ENCODE data around the gene TMEM52B.
"Not testable (repeated sequence)": the region's sequence is repeated elsewhere in the genome, so short reads cannot be mapped to it uniquely, and the experiment has no call there.

TMEM52B gene

GRCh38 chr12:10196210-10196609 lies 17.4 kb downstream of the TMEM52B start:
- Histone ChIP-seq H3K9ac (ENCODE audit: low read length) (no peak overlapping the region), H3K9me3 (ENCODE audit: control insufficient read depth, low read depth, low read length) (no peaks in the 10 kb centered on the region), H3K27me3 (ENCODE audit: control insufficient read depth, insufficient read depth, low read length) (no peaks in the 10 kb centered on the region), H3K4me3 (ENCODE audit: low read length) (no peak overlapping the region), H3K36me3 (ENCODE audit: control insufficient read depth, low read depth, low read length) (no peaks in the 10 kb centered on the region), H3K27ac (ENCODE audit: low read length) (no peak overlapping the region), H3K4me1 (ENCODE audit: control insufficient read depth, low read depth, low read length) (peaks cover 6% of the 10 kb centered on the region)

- no peaks in the 10 kb centered on the region for H3K27me3 ChIP-seq (ENCODE audit: control insufficient read depth, insufficient read depth, low read length)
- H3K9ac ChIP-seq (ENCODE audit: low read length) = no peak overlapping the region
- H3K4me1 ChIP-seq (ENCODE audit: control insufficient read depth, low read depth, low read length) = no peaks in the 10 kb centered on the region
- no peak overlapping the region for H3K27ac ChIP-seq (ENCODE audit: low read length)
- H3K36me3 ChIP-seq (ENCODE audit: control insufficient read depth, low read depth, low read length) = no peaks in the 10 kb centered on the region
- H3K9me3 ChIP-seq (ENCODE audit: control insufficient read depth, low read depth, low read length) = no peaks in the 10 kb centered on the region
- H3K4me3 ChIP-seq (ENCODE audit: low read length) = no peak overlapping the region
Measured at GRCh38 chr12:10197879-10198278, 19.0 kb downstream of the TMEM52B start.

- H3K9ac ChIP-seq (ENCODE audit: low read length); H3K27ac ChIP-seq (ENCODE audit: low read length); H3K4me3 ChIP-seq (ENCODE audit: low read length); H3K36me3 ChIP-seq (ENCODE audit: control insufficient read depth, low read depth, low read length); H3K9me3 ChIP-seq (ENCODE audit: control insufficient read depth, low read depth, low read length); H3K4me1 ChIP-seq (ENCODE audit: control insufficient read depth, low read depth, low read length); H3K27me3 ChIP-seq (ENCODE audit: control insufficient read depth, insufficient read depth, low read length): not testable (repeated sequence)
Measured at GRCh38 chr12:10204495-10204894, 25.7 kb downstream of the TMEM52B start.

GRCh38 chr12:10205220-10205807 lies 26.5 kb downstream of the TMEM52B start:
- Histone ChIP-seq H3K27me3 (ENCODE audit: control insufficient read depth, insufficient read depth, low read length) (no peaks in the 10 kb centered on the region), H3K9me3 (ENCODE audit: control insufficient read depth, low read depth, low read length) (no peaks in the 10 kb centered on the region), H3K4me1 (ENCODE audit: control insufficient read depth, low read depth, low read length) (peaks cover 9% of the 10 kb centered on the region), H3K36me3 (ENCODE audit: control insufficient read depth, low read depth, low read length) (no peaks in the 10 kb centered on the region), H3K9ac (ENCODE audit: low read length) (no peak overlapping the region), H3K4me3 (ENCODE audit: low read length) (no peak overlapping the region), H3K27ac (ENCODE audit: low read length) (no peak overlapping the region)

- no peaks in the 10 kb centered on the region for H3K9me3 ChIP-seq (ENCODE audit: control insufficient read depth, low read depth, low read length)
- no peaks in the 10 kb centered on the region for H3K27me3 ChIP-seq (ENCODE audit: control insufficient read depth, insufficient read depth, low read length)
- no peak overlapping the region for H3K27ac ChIP-seq (ENCODE audit: low read length)
- H3K4me1 ChIP-seq (ENCODE audit: control insufficient read depth, low read depth, low read length) = peaks cover 9% of the 10 kb centered on the region
- no peak overlapping the region for H3K9ac ChIP-seq (ENCODE audit: low read length)
- no peaks in the 10 kb centered on the region for H3K36me3 ChIP-seq (ENCODE audit: control insufficient read depth, low read depth, low read length)
- H3K4me3 ChIP-seq (ENCODE audit: low read length) = no peak overlapping the region
Measured at GRCh38 chr12:10207136-10207535, 28.3 kb downstream of the TMEM52B start.

DNA sequence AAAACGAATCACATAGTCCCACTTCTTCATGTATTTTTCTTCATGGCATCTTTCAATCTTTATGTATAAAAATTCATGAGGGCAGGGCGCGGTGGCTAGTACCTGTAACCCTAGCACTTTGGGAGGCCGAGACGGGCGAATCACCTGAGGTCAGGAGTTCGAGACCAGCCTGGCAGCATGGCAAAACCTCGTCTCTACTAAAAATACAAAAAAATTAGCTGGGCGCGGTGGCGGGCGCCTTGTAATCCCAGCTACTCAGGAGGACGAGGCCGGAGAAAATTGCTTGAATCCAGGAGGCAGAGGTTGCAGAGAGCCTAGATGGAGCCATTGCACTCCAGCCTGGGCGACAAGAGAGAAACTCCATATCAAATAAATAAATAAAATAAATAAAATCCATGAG lies 31.4 kb downstream of the TMEM52B start:
- H3K9me3 ChIP-seq (ENCODE audit: control insufficient read depth, low read depth, low read length) = no peaks in the 10 kb centered on the region
- no peak overlapping the region for H3K9ac ChIP-seq (ENCODE audit: low read length)
- H3K4me1 ChIP-seq (ENCODE audit: control insufficient read depth, low read depth, low read length) = peaks cover 19% of the 10 kb centered on the region
- no peaks in the 10 kb centered on the region for H3K36me3 ChIP-seq (ENCODE audit: control insufficient read depth, low read depth, low read length)
- H3K4me3 ChIP-seq (ENCODE audit: low read length) = no peak overlapping the region
- no peak overlapping the region for H3K27ac ChIP-seq (ENCODE audit: low read length)
- peaks cover 15% of the 10 kb centered on the region for H3K27me3 ChIP-seq (ENCODE audit: control insufficient read depth, insufficient read depth, low read length)

GRCh38 chr12:10211101-10211939 lies 32.5 kb downstream of the TMEM52B start:
- Histone ChIP-seq H3K27me3 (ENCODE audit: control insufficient read depth, insufficient read depth, low read length) (peaks cover 15% of the 10 kb centered on the region), H3K4me3 (ENCODE audit: low read length) (no peak overlapping the region), H3K36me3 (ENCODE audit: control insufficient read depth, low read depth, low read length) (no peaks in the 10 kb centered on the region), H3K9ac (ENCODE audit: low read length) (no peak overlapping the region), H3K27ac (ENCODE audit: low read length) (no peak overlapping the region), H3K4me1 (ENCODE audit: control insufficient read depth, low read depth, low read length) (peaks cover 20% of the 10 kb centered on the region), H3K9me3 (ENCODE audit: control insufficient read depth, low read depth, low read length) (no peaks in the 10 kb centered on the region)

DNA sequence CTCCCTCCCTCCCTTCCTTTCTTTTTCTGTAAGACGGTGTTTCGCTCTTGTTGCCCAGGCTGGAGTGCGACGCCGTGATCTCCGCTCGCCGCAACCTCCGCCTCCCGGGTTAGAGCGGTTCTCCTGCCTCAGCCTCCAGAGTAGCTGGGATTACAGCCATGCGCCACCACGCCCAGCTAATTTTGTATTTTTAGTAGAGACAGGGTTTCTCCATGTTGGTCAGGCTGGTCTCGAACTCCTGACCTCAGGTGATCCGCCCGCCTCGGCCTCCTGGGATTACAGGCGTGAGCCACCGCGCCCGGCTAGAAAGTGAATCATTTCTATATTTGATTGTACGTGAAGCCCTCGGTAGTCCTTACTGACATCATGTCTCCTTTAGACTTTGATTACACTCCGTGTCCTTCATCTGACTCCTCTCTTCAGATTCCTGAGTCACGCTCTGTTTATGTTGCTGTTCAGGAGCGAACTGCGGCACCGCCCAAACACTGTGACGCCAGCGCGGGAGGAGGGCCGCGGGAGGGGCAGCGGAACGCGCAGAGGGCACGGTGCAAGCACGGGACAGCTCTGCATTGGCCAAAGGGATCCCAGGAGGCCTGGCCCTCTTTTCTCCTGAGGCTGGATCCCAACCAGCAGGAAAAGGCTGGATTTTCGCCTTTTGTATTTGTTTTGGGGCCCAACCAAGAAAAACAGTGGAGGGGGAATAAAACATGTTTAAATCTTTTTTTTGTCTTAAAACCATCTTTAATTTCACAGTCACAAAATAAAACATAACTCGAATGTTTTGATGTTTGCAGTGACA lies 33.3 kb downstream of the TMEM52B start:
- Histone ChIP-seq H3K36me3 (ENCODE audit: control insufficient read depth, low read depth, low read length) (no peaks in the 10 kb centered on the region), H3K27me3 (ENCODE audit: control insufficient read depth, insufficient read depth, low read length) (peaks cover 15% of the 10 kb centered on the region), H3K9ac (ENCODE audit: low read length) (peak overlapping the region; percentile 84), H3K9me3 (ENCODE audit: control insufficient read depth, low read depth, low read length) (no peaks in the 10 kb centered on the region), H3K4me3 (ENCODE audit: low read length) (peak overlapping the region; percentile 95), H3K27ac (ENCODE audit: low read length) (peak overlapping the region; percentile 91), H3K4me1 (ENCODE audit: control insufficient read depth, low read depth, low read length) (peaks cover 20% of the 10 kb centered on the region)

DNA sequence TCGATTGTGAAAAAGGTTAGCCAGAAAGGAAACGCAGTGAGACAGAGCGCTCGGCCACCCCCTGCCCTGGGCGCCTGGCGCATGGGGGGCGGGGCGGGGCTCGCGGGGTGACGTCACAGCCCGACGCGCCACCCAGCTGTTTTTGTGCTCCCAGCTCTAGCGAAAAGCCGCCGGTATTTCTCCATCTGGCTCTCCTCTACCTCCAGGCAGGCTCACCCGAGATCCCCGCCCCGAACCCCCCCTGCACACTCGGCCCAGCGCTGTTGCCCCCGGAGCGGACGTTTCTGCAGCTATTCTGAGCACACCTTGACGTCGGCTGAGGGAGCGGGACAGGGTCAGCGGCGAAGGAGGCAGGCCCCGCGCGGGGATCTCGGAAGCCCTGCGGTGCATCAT lies 33.9 kb downstream of the TMEM52B start, which contains the start of gene GABARAPL1:
TSS of gene GABARAPL1 (plus strand) at position 139 of the 393 bp plus-strand sequence. CDS start at position 392, 253 bp downstream.
- no peaks in the 10 kb centered on the region for H3K9me3 ChIP-seq (ENCODE audit: control insufficient read depth, low read depth, low read length)
- peaks cover 15% of the 10 kb centered on the region for H3K27me3 ChIP-seq (ENCODE audit: control insufficient read depth, insufficient read depth, low read length)
- H3K27ac ChIP-seq (ENCODE audit: low read length) = peak within 1 kb of the TSS; percentile 91
- H3K36me3 ChIP-seq (ENCODE audit: control insufficient read depth, low read depth, low read length) = no peaks in the 10 kb centered on the region
- peaks cover 20% of the 10 kb centered on the region for H3K4me1 ChIP-seq (ENCODE audit: control insufficient read depth, low read depth, low read length)
- H3K9ac ChIP-seq (ENCODE audit: low read length) = peak within 1 kb of the TSS; percentile 84
- H3K4me3 ChIP-seq (ENCODE audit: low read length) = peak within 1 kb of the TSS; percentile 95

- peak overlapping the region; percentile 95 for H3K4me3 ChIP-seq (ENCODE audit: low read length)
- H3K27me3 ChIP-seq (ENCODE audit: control insufficient read depth, insufficient read depth, low read length) = peaks cover 15% of the 10 kb centered on the region
- no peaks in the 10 kb centered on the region for H3K9me3 ChIP-seq (ENCODE audit: control insufficient read depth, low read depth, low read length)
- peak overlapping the region; percentile 91 for H3K27ac ChIP-seq (ENCODE audit: low read length)
- H3K4me1 ChIP-seq (ENCODE audit: control insufficient read depth, low read depth, low read length) = peaks cover 20% of the 10 kb centered on the region
- peak overlapping the region; percentile 84 for H3K9ac ChIP-seq (ENCODE audit: low read length)
- H3K36me3 ChIP-seq (ENCODE audit: control insufficient read depth, low read depth, low read length) = no peaks in the 10 kb centered on the region
Measured at GRCh38 chr12:10213168-10214135, 34.6 kb downstream of the TMEM52B start.
